Thyroid gland (tissue), 4 donors: Measurements from ENCODE around the gene ENTR1. TPM values are rescaled to one million over a fixed set of nuclear protein-coding genes. Genes with fewer than 3 reads are reported as not detected.

Experiments
- DNase-seq, 2 donors: peaks; one replicate each; pipeline ENCODE4 v3.0.0-alpha.2; 2019
- H3K27ac ChIP-seq, 3 donors: fragments of 200-600 bp; sonication (generic); 1 replicate in 2 of 3; 2 replicates in 1 of 3; pipeline ENCODE4 v1.5.1; 2016 to 2019; ENCODE audit warnings: mild to moderate bottlenecking in 1 of 3, moderate library complexity in 1 of 3
- H3K27me3 ChIP-seq: fragments of 200-600 bp; sonication (generic); one replicate; pipeline ENCODE4 v1.5.1; 2019
- H3K36me3 ChIP-seq, 2 donors: fragments of 200-600 bp; sonication (generic); one replicate each; pipeline ENCODE4 v1.5.1; 2016 to 2019
- H3K4me1 ChIP-seq, 2 donors: fragments of 200-600 bp; sonication (generic); one replicate each; pipeline ENCODE4 v1.5.1; 2017 to 2019
- H3K4me3 ChIP-seq, 3 donors: fragments of 200-600 bp; sonication (generic); replicated peaks in 1 of 3; 1 replicate in 2 of 3; 2 replicates in 1 of 3; pipeline ENCODE4 v1.5.1; 2016; ENCODE audit warnings: mild to moderate bottlenecking in 1 of 3
- H3K9me3 ChIP-seq: fragments of 200-600 bp; sonication (generic); one replicate; pipeline ENCODE4 v1.5.1; 2017
- CTCF ChIP-seq, 6 experiments: fragments of 200-600 bp in 3 of 6; fragments of 450-650 bp in 3 of 6; sonication (generic) in 3 of 6; IDR thresholded peaks; one replicate each; pipeline ENCODE4 v1.5.1; 2016 to 2019; ENCODE audit warnings: antibody characterized with exemption in 6 of 6, mild to moderate bottlenecking in 2 of 6, inconsistent platforms in 1 of 6, moderate library complexity in 1 of 6
- POLR2A ChIP-seq, 2 donors: fragments of 450-650 bp; IDR thresholded peaks; one replicate each; pipeline ENCODE4 v1.6.1; 2017; ENCODE audit warnings: antibody characterized with exemption in 2 of 2, mild to moderate bottlenecking in 2 of 2, moderate library complexity in 1 of 2
- WGBS, 2 donors: methylation state at CpG; one replicate each; pipeline ENCODE4 v1.1.5; 2017; 5-methylcytosine and 5-hydroxymethylcytosine counted together
- intact Hi-C: fragments of 100-400 bp; cut with DNase I; formaldehyde crosslinking; loops from one replicate; pipeline ENCODE4 v1.15.1; 2023
- total RNA-seq, 4 donors: library from RNA; depleted of rRNA; stranded (reverse); fragments of >200 nt; gene quantifications; one replicate each; pipeline ENCODE4 v1.2.3, GENCODE V29; 2016

ENTR1 gene
- total RNA-seq, 4 donors from 2014 or later, result 27.9 to 46.1 (median 33.9) TPM

- Histone ChIP-seq H3K27me3 (no peaks in the 10 kb centered on the region), H3K4me3 (no peak overlapping the region), H3K4me1 (peaks cover 16 to 17% of the 10 kb centered on the region in 2 donors), H3K9me3 (no peaks in the 10 kb centered on the region), H3K27ac (no peak overlapping the region), H3K36me3 (peaks cover 8 to 24% of the 10 kb centered on the region in 2 donors)
- intact Hi-C loops, result loop anchor here (5.0 kb wide), 1 partner anchor 36 kb away; the partner anchor contains the start of gene INPP5E
- DNase-seq, result no peak
- WGBS, 2 donors, result 88 to 98% methylated on average over 14 to 18 of the region's 18 CpGs
- TF ChIP-seq CTCF (IDR thresholded peaks at IDR 0.05) (no peak), POLR2A (IDR thresholded peaks at IDR 0.05) (no peak)
Observed at GRCh38 chr9:136401173-136401922, 9.1 kb downstream of the ENTR1 start.

- Histone ChIP-seq H3K9me3 (no peaks in the 10 kb centered on the region), H3K27ac (peak within 1 kb of the TSS in 2 of 3 donors; percentile 32 to 41), H3K4me3 (peak within 1 kb of the TSS; percentile 76 to 99 (median 98)), H3K36me3 (peaks cover 8 to 24% of the 10 kb centered on the region in 2 donors), H3K27me3 (no peaks in the 10 kb centered on the region), H3K4me1 (peaks cover 16 to 17% of the 10 kb centered on the region in 2 donors)
- intact Hi-C loops, result loop anchor here (5.0 kb wide), 1 partner anchor 37 kb away; the partner anchor contains the start of gene INPP5E
- DNase-seq, result peak; percentile 82 to 84
- TF ChIP-seq CTCF (IDR thresholded peaks at IDR 0.05), result peak; percentile 52 to 99 (median 92)
- TF ChIP-seq POLR2A (IDR thresholded peaks at IDR 0.05), result peak in 1 of 2 donors; percentile 63
- WGBS, 2 donors, result 1 to 10% methylated on average over 15 to 17 of the region's 71 CpGs
Observed at GRCh38 chr9:136400038-136400834, 10.2 kb downstream of the ENTR1 start, which contains the start of gene SNAPC4. SNAPC4 (minus strand) TSS chr9:136400170; CDS start chr9:136398428, 1,742 bp downstream.

GRCh38 chr9:136399176-136400037, 11.0 kb downstream of the ENTR1 start:
- H3K9me3 ChIP-seq, result no peaks in the 10 kb centered on the region
- intact Hi-C loops, result loop anchor here (5.0 kb wide), 1 partner anchor 38 kb away; the partner anchor contains the start of gene INPP5E
- H3K4me3 ChIP-seq, result peak overlapping the region; percentile 76 to 99 (median 98)
- TF ChIP-seq CTCF (IDR thresholded peaks at IDR 0.05), result no peak
- no peak for TF ChIP-seq POLR2A (IDR thresholded peaks at IDR 0.05)
- H3K27me3 ChIP-seq, result no peaks in the 10 kb centered on the region
- peak overlapping the region in 1 of 3 donors; percentile 32 for H3K27ac ChIP-seq
- 2 to 5% methylated on average over 12 to 32 of the region's 67 CpGs for WGBS, 2 donors
- DNase-seq, result peak; percentile 9 to 15
- H3K4me1 ChIP-seq, result peaks cover 16 to 17% of the 10 kb centered on the region in 2 donors
- peaks cover 12 to 26% of the 10 kb centered on the region in 2 donors for H3K36me3 ChIP-seq

GRCh38 chr9:136398286-136398685, 12.1 kb downstream of the ENTR1 start:
- intact Hi-C loops, result no loop called here
- peaks cover 16 to 17% of the 10 kb centered on the region in 2 donors for H3K4me1 ChIP-seq
- H3K36me3 ChIP-seq, result peaks cover 14 to 37% of the 10 kb centered on the region in 2 donors
- no peak for DNase-seq
- no peaks in the 10 kb centered on the region for H3K27me3 ChIP-seq
- H3K27ac ChIP-seq, result no peak overlapping the region
- no peaks in the 10 kb centered on the region for H3K9me3 ChIP-seq
- H3K4me3 ChIP-seq, result no peak overlapping the region
- TF ChIP-seq CTCF (IDR thresholded peaks at IDR 0.05) (no peak), POLR2A (IDR thresholded peaks at IDR 0.05) (no peak)
- WGBS, 2 donors, result 93 to 96% methylated on average over 12 of the region's 12 CpGs
